Measurements from ENCODE around the gene COL23A1.

The COL23A1 gene

DNA sequence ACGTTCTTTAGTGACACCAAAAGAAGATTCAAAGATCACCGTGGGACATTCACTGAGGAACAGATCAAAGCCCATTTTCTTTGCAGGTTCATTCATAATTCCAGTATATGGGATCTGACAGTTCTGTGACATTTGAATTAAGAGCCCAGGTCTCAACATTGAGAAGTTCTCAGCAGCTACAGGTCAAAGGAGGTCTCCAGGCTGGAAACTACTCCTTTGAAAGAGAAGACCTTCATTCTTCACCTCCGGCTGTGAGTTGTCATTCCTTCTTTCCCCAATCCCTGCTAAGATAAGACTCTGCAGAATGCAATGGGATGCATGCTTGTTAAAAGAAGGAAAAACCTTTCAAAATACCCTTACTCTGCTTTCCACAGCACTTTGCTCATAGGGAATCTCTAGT is 79.0 kb downstream of the COL23A1 start:
- peaks cover 7% of the 10 kb centered on the region for H3K27me3 Mint-ChIP-seq (ENCODE audit: low read depth)
- peaks cover 30% of the 10 kb centered on the region for H3K9me3 Mint-ChIP-seq
- H3K36me3 Mint-ChIP-seq (ENCODE audit: low read depth), result peaks cover 14% of the 10 kb centered on the region
- no peak for TF ChIP-seq CTCF (IDR thresholded peaks at IDR 0.05; ENCODE audit: unreplicated experiment in 3 of 3)
- no peak overlapping the region for H3K27ac Mint-ChIP-seq
- H3K4me3 Mint-ChIP-seq, result no peak overlapping the region
- H3K4me1 Mint-ChIP-seq, result peaks cover 16% of the 10 kb centered on the region

DNA sequence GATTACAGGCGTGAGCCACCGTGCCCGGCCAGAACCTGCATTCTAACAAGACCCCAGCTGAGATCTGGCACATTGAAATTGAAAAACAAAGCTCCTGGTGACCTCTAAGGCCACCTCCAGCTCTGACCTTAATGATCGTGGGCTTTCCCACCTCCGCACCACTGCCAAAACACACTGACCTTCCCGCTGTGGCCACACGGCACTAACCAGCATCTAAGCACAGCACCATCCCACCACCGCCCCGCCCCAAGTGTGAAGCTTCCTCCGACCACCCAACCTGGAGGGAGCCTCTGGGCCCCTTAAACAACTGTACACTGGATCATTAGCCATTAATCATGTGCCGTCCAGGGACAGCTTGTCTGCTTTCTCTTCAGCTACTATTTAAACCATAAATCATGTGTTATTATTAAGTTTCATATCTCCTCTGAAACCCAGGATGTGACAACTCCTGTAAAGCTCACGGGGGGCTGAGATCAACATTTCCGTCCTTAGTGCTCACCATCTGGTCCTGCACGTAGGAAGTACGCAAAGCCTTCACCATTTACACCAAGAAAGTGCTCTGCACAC is 80.6 kb downstream of the COL23A1 start:
- H3K9me3 Mint-ChIP-seq, result peaks cover 30% of the 10 kb centered on the region
- TF ChIP-seq CTCF (IDR thresholded peaks at IDR 0.05; ENCODE audit: unreplicated experiment in 3 of 3), result no peak
- no peak overlapping the region for H3K4me3 Mint-ChIP-seq

DNA sequence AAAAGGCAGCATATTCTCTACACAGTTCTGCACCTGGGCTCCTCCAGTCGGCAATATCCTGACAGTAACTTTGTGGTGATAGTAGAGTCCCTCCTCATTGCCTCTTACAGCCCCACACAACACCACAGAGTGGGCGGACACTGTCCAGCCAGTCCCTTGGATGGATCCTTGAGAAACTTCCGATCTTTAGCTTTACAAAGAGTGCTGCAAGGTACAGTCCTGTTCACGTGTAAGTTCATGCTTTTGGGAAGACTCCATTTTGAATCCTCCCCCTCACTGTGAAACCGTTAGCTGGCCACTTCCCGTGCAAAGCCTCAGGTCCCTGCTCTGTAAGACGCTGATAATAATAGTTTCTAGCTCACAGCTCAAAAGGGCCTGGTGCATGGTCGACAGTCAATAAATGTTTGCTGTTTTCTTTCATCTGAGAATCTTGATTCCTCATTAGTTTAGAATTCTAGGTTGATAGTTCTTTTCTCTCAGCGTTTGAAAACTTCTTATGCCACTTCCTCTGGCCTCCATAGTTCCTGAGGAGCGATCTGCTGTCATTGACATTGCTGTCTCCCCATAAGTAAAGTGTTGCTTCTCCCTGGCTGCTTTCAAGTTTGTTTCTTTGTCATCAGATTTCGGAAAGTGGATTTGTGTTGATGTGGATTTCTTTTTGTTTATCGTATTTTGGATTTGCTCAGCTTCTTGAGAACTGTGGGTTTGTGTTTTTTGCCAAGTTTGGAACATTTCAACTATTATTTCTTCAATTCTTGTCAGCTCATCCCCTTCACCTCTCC is 82.9 kb downstream of the COL23A1 start:
- no peaks in the 10 kb centered on the region for H3K27me3 Mint-ChIP-seq (ENCODE audit: low read depth)

More for the DNA sequence above, 80.6 kb downstream of the COL23A1 start:
- Mint-ChIP-seq H3K27ac (peak overlapping the region; percentile 10 to 70 (median 47)), H3K4me1 (peaks cover 10% of the 10 kb centered on the region), H3K36me3 (ENCODE audit: low read depth) (peaks cover 14% of the 10 kb centered on the region), H3K27me3 (ENCODE audit: low read depth) (peaks cover 4% of the 10 kb centered on the region)

DNA sequence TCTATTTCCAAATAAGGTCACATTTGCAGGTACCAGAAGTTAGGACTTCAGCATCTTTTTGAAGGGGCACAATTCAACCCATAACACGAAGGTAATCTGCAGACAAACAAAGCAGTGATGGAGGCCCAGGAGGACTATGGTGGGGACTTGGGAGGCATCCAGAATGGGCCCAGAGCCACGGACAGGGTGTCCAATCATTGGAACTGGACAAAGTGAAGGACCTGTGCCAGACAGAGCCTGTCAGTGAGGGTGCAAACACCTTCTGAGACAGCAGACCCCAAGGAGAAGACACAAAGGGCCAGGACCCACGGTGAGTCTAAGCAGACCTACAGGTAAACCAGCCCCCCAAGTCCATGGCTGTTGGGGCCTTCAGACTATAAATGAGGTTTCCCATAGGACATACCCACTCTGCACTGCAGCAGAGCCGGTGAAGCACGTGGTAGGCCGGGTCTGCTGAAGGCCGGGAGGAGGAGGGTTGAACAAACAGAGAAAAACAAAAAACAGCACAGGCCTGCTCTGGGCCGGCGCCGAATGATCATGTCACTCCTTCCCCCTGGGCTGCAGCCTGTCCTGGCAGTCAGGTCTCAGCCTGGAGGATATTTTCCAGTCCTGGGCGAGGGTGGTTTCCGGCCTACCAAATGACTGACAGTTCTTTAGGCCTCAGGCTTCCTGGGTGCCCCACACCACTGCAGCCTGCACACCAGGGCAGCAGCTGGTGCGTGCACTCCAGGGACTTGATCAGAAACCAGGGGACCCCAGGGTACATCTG is 84.4 kb downstream of the COL23A1 start:
- no peaks in the 10 kb centered on the region for H3K27me3 Mint-ChIP-seq (ENCODE audit: low read depth)
- no peak overlapping the region for H3K4me3 Mint-ChIP-seq
- H3K36me3 Mint-ChIP-seq (ENCODE audit: low read depth), result peaks cover 15% of the 10 kb centered on the region
- no peak for TF ChIP-seq CTCF (IDR thresholded peaks at IDR 0.05; ENCODE audit: unreplicated experiment in 3 of 3)
- H3K27ac Mint-ChIP-seq, result no peak overlapping the region
- peaks cover 24% of the 10 kb centered on the region for H3K9me3 Mint-ChIP-seq
- H3K4me1 Mint-ChIP-seq, result peaks cover 5% of the 10 kb centered on the region

More for the DNA sequence above, 82.9 kb downstream of the COL23A1 start:
- Mint-ChIP-seq H3K4me3 (no peak overlapping the region), H3K36me3 (ENCODE audit: low read depth) (peaks cover 15% of the 10 kb centered on the region), H3K9me3 (peaks cover 21% of the 10 kb centered on the region), H3K27ac (no peak overlapping the region), H3K4me1 (peaks cover 10% of the 10 kb centered on the region)
- TF ChIP-seq CTCF (IDR thresholded peaks at IDR 0.05; ENCODE audit: unreplicated experiment in 3 of 3), result no peak

- peaks cover 15% of the 10 kb centered on the region for H3K36me3 Mint-ChIP-seq (ENCODE audit: low read depth)
- TF ChIP-seq CTCF (IDR thresholded peaks at IDR 0.05; ENCODE audit: unreplicated experiment in 3 of 3), result no peak
- H3K4me3 Mint-ChIP-seq, result no peak overlapping the region
- H3K9me3 Mint-ChIP-seq, result peaks cover 27% of the 10 kb centered on the region
- H3K27me3 Mint-ChIP-seq (ENCODE audit: low read depth), result no peaks in the 10 kb centered on the region
- H3K4me1 Mint-ChIP-seq, result peaks cover under 1% of the 10 kb centered on the region
- H3K27ac Mint-ChIP-seq, result no peak overlapping the region
Observed at GRCh38 chr5:178504340-178504960, 85.7 kb downstream of the COL23A1 start.

Data from nephron (organoid).